Measurements from ENCODE around the gene SLC13A5.

- no peak for TF ChIP-seq POLR2AphosphoS5 (IDR thresholded peaks at IDR 0.05; ENCODE audit: borderline replicate concordance, low read depth, low read length)
- TF ChIP-seq EZH2 (IDR thresholded peaks at IDR 0.05) = no peak
- no peak for TF ChIP-seq FOXP2 (optimal IDR thresholded peaks at IDR 0.05; ENCODE audit: control extremely low read depth, extremely low read length, insufficient read depth)
Observed at GRCh38 chr17:6721744-6722143, 8.6 kb upstream of the SLC13A5 start.
